ENCODE results near the gene SLC7A7. TPM values are rescaled to one million over a fixed set of nuclear protein-coding genes. Genes with fewer than 3 reads are reported as not detected.

SLC7A7 gene
- total and polyA plus RNA-seq, 10 of the 15 experiments (the other 5 are each of a cell fraction or from before 2014, with no cell fraction given), result 27.8 to 79.2 (median 50.8) TPM

DNA sequence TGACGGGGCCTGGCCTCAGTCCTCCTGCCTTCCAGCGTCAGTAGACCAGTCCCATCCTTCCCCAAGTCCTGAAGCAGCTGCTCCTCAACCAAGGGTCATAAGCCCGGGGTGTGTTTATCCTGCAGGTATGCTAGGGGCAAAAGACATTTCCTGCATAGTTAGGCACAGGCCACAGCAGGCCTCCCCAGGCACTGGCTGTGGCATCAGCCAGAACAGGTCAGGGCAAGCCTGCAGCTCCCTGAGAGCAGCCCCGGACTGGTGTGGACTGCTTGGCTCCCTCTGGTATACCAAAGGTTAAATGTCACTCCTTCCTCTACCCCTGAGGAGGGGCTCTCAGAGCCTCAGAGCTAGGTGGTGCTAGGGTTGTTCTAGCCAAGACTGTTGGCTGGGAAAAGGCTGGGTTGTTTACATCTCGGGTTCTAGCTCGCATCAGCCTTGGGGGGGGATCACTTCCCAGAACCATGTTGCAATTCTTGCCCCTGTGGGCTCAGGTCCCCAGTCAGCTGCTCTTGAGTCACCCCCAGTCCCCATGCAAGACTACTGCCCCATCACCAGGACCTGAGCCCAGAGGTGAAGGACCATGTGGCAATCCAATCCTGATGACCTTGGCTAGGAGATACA, 24.0 kb upstream of the SLC7A7 start:
- no peaks in the 10 kb centered on the region for H3K9me3 ChIP-seq (replicated peaks; ENCODE audit: control insufficient read depth, insufficient read depth, low read length)
- in situ Hi-C loops (cut with MboI), result no loop called here
- H3K27me3 ChIP-seq (replicated peaks in 1 of 2; ENCODE audit: control insufficient read depth in 2 of 2, insufficient read depth in 2 of 2, low read length in 1 of 2), result no peaks in the 10 kb centered on the region
- H3K4me3 ChIP-seq, result no peak overlapping the region
- 76% methylated on average over 6 of the region's 6 CpGs for WGBS (ENCODE audit: insufficient coverage, insufficient replicate concordance, low lambda C conversion rate, missing lambda C conversion rate)
- TF ChIP-seq SMARCA5 (IDR thresholded peaks at IDR 0.05), result no peak
- no peak for TF ChIP-seq ZNF24 (IDR thresholded peaks at IDR 0.05)
- no peak for TF ChIP-seq SREBF1 (IDR thresholded peaks at IDR 0.05; ENCODE audit: low read length)
- H3K4me2 ChIP-seq (ENCODE audit: control insufficient read depth, insufficient read depth), result no peak overlapping the region; the same call in 1 of the 2 replicates
- H3K27ac ChIP-seq (ENCODE audit: control insufficient read depth, insufficient read depth), result 0 out of 2 replicates have a peak overlapping the region, but pooled peaks have one; percentile 24
- ATAC-seq, result peak; percentile 62
- no TSS peak for BruUV-seq (replicated peaks)
- H3K79me2 ChIP-seq (ENCODE audit: control insufficient read depth, insufficient read depth, low read length), result no peaks in the 10 kb centered on the region
- RAD21 ChIA-PET (ENCODE audit: unreplicated experiment), result interaction anchor here (0.5 to 2.6 kb wide), 3 partner anchors 16 to 253 kb away, joined by 3 to 10 read pairs (median 3); no protein-coding TSS in a partner anchor
- SMC1A ChIA-PET (ENCODE audit: uncharacterized antibody, unreplicated experiment), result interaction anchor here (0.8 to 2.4 kb wide), 9 partner anchors 9 to 269 kb away, joined by 3 to 8 read pairs (median 4); no protein-coding TSS in a partner anchor
- FAIRE-seq, result peak; percentile 52
- no peak for DNase-seq (ENCODE audit: low read depth, low spot score)
- no peak overlapping the region for H2AFZ ChIP-seq (ENCODE audit: control insufficient read depth, low read depth, low read length)
- no peaks in the 10 kb centered on the region for H4K20me1 ChIP-seq (ENCODE audit: control insufficient read depth, insufficient read depth)
- H3K4me1 ChIP-seq (ENCODE audit: control insufficient read depth, insufficient read depth, low read length), result peaks cover 21% of the 10 kb centered on the region
- CTCF ChIA-PET, result interaction anchor here (0.7 to 3.7 kb wide), 6 partner anchors 9 to 65 kb away, joined by 3 to 25 read pairs (median 3); no protein-coding TSS in a partner anchor
- POLR2A ChIA-PET, result interaction anchor here (0.6 to 1.7 kb wide), 4 partner anchors 26 to 231 kb away, joined by 4 read pairs; no protein-coding TSS in a partner anchor
- peak overlapping the region; percentile 4; the same call in 1 of the 2 replicates for H3K9ac ChIP-seq (ENCODE audit: control insufficient read depth, insufficient read depth, low read length)
- H3K36me3 ChIP-seq (ENCODE audit: control insufficient read depth in 2 of 2, insufficient read depth in 2 of 2, low read length in 1 of 2), result peaks cover 0 to 4% of the 10 kb centered on the region in 2 experiments; a peak in 2 of 4 replicates
- intact Hi-C loops (cut with micrococcal nuclease; ENCODE audit: unreplicated experiment), result no loop called here

DNA sequence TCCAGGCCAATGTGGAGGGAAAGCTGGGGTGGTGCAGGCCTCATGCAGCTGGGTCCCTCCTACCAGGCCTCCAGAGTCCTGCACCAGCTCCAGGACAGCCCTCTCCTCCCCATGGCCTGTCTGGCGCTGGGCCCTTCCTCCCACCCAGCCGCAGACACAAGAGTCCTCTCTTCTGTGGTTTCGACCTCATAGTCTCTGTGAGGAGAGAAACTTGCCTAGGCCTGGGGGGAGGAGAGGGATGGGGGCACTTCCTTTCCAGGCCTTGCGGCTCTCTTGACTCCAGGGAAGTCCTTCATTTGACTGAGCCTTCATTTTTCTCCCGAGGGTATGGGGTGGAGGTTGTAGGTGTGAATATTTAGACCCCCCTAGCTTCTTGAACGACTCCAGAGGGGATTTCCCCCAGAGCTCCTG, 23.4 kb upstream of the SLC7A7 start:
- Histone ChIP-seq H3K79me2 (ENCODE audit: control insufficient read depth, insufficient read depth, low read length) (no peaks in the 10 kb centered on the region), H3K9ac (ENCODE audit: control insufficient read depth, insufficient read depth, low read length) (no peak overlapping the region), H3K36me3 (ENCODE audit: control insufficient read depth in 2 of 2, insufficient read depth in 2 of 2, low read length in 1 of 2) (peaks cover 0 to 9% of the 10 kb centered on the region in 2 experiments; a peak in 2 of 4 replicates), H3K27me3 (replicated peaks in 1 of 2; ENCODE audit: control insufficient read depth in 2 of 2, insufficient read depth in 2 of 2, low read length in 1 of 2) (no peaks in the 10 kb centered on the region), H3K4me3 (no peak overlapping the region), H3K9me3 (replicated peaks; ENCODE audit: control insufficient read depth, insufficient read depth, low read length) (no peaks in the 10 kb centered on the region), H3K4me2 (ENCODE audit: control insufficient read depth, insufficient read depth) (peak overlapping the region; percentile 64), H3K27ac (ENCODE audit: control insufficient read depth, insufficient read depth) (no peak overlapping the region), H3K4me1 (ENCODE audit: control insufficient read depth, insufficient read depth, low read length) (peaks cover 21% of the 10 kb centered on the region), H2AFZ (ENCODE audit: control insufficient read depth, low read depth, low read length) (peak overlapping the region; percentile 25; the same call in 1 of the 2 replicates), H4K20me1 (ENCODE audit: control insufficient read depth, insufficient read depth) (no peaks in the 10 kb centered on the region)
- ChIA-PET POLR2A (interaction anchor here (0.7 to 1.7 kb wide), 2 partner anchors 42 to 448 kb away, joined by 4 to 5 read pairs; no protein-coding TSS in a partner anchor), SMC1A (ENCODE audit: uncharacterized antibody, unreplicated experiment) (interaction anchor here (0.9 to 2.4 kb wide), 6 partner anchors 8 to 269 kb away, joined by 3 to 8 read pairs (median 4); no protein-coding TSS in a partner anchor), CTCF (interaction anchor here (0.7 to 3.7 kb wide), 5 partner anchors 8 to 65 kb away, joined by 3 to 25 read pairs (median 3); no protein-coding TSS in a partner anchor), RAD21 (ENCODE audit: unreplicated experiment) (interaction anchor here (0.5 to 2.6 kb wide), 4 partner anchors 10 to 216 kb away, joined by 3 to 10 read pairs (median 4); no protein-coding TSS in a partner anchor)
- DNase-seq (ENCODE audit: low read depth, low spot score) (no peak), ATAC-seq (peak; percentile 74), FAIRE-seq (no peak)
- WGBS (ENCODE audit: insufficient coverage, insufficient replicate concordance, low lambda C conversion rate, missing lambda C conversion rate), result 53% methylated on average over 6 of the region's 6 CpGs
- no TSS peak for BruUV-seq (replicated peaks)
- in situ Hi-C loops (cut with MboI) (no loop called here), intact Hi-C loops (cut with micrococcal nuclease; ENCODE audit: unreplicated experiment) (no loop called here)
- TF ChIP-seq STAT3 (IDR thresholded peaks at IDR 0.05; ENCODE audit: low read depth, low read length) (no peak), CHD1 (IDR thresholded peaks at IDR 0.05; ENCODE audit: low read depth, low read length) (no peak)
- TF ChIP-seq, protein P1, sequence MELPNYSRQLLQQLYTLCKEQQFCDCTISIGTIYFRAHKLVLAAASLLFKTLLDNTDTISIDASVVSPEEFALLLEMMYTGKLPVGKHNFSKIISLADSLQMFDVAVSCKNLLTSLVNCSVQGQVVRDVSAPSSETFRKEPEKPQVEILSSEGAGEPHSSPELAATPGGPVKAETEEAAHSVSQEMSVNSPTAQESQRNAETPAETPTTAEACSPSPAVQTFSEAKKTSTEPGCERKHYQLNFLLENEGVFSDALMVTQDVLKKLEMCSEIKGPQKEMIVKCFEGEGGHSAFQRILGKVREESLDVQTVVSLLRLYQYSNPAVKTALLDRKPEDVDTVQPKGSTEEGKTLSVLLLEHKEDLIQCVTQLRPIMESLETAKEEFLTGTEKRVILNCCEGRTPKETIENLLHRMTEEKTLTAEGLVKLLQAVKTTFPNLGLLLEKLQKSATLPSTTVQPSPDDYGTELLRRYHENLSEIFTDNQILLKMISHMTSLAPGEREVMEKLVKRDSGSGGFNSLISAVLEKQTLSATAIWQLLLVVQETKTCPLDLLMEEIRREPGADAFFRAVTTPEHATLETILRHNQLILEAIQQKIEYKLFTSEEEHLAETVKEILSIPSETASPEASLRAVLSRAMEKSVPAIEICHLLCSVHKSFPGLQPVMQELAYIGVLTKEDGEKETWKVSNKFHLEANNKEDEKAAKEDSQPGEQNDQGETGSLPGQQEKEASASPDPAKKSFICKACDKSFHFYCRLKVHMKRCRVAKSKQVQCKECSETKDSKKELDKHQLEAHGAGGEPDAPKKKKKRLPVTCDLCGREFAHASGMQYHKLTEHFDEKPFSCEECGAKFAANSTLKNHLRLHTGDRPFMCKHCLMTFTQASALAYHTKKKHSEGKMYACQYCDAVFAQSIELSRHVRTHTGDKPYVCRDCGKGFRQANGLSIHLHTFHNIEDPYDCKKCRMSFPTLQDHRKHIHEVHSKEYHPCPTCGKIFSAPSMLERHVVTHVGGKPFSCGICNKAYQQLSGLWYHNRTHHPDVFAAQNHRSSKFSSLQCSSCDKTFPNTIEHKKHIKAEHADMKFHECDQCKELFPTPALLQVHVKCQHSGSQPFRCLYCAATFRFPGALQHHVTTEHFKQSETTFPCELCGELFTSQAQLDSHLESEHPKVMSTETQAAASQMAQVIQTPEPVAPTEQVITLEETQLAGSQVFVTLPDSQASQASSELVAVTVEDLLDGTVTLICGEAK (IDR thresholded peaks at IDR 0.05; ENCODE audit: borderline replicate concordance), result no peak
- TF ChIP-seq, protein P2, sequence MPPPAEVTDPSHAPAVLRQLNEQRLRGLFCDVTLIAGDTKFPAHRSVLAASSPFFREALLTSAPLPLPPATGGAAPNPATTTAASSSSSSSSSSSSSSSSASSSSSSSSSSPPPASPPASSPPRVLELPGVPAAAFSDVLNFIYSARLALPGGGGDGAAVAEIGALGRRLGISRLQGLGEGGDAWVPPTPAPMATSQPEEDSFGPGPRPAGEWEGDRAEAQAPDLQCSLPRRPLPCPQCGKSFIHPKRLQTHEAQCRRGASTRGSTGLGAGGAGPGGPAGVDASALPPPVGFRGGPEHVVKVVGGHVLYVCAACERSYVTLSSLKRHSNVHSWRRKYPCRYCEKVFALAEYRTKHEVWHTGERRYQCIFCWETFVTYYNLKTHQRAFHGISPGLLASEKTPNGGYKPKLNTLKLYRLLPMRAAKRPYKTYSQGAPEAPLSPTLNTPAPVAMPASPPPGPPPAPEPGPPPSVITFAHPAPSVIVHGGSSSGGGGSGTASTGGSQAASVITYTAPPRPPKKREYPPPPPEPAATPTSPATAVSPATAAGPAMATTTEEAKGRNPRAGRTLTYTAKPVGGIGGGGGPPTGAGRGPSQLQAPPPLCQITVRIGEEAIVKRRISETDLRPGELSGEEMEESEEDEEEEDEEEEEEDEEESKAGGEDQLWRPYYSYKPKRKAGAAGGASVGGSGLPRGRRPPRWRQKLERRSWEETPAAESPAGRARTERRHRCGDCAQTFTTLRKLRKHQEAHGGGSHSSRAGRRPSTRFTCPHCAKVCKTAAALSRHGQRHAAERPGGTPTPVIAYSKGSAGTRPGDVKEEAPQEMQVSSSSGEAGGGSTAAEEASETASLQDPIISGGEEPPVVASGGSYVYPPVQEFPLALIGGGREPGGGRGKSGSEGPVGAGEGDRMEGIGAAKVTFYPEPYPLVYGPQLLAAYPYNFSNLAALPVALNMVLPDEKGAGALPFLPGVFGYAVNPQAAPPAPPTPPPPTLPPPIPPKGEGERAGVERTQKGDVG (CRISPR knock-in tag; IDR thresholded peaks at IDR 0.05), result no peak

Measured in GM12878 (cell line).